AG09319 (cell line): Measurements from ENCODE around the gene ZNF17.

Experiments used
- DNase-seq: peaks from one replicate; pipeline ENCODE4 v3.0.0-alpha.2; 2010; ENCODE audit warnings: low read depth; ENCODE audit errors: extremely low read depth
- TF ChIP-seq, protein P1 (sequence below): IDR thresholded peaks from 2 replicates; pipeline ENCODE4 v1.5.1; 2011; ENCODE audit warnings: low read depth, mild to moderate bottlenecking, inconsistent platforms, low read length, moderate library complexity

ZNF17 gene

DNA sequence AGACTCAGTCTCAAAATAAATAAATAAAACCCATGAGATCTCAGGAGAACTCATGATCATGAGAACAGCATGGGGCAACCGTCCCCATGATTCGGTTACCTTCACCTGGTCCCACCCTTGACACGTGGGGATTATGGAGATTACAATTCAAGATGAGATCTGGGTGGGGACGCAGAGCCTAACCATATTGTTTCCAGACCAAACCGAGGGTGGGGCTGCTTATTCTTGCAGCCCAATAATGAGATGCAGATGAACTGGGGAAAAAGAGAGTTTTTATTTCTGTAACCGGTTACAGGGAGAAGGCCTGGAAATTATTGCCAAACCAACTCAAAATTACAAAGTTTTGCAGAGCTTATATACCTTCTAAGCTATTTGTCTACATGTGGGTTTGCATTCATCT lies 34.8 kb upstream of the ZNF17 start:
- TF ChIP-seq, protein P1, sequence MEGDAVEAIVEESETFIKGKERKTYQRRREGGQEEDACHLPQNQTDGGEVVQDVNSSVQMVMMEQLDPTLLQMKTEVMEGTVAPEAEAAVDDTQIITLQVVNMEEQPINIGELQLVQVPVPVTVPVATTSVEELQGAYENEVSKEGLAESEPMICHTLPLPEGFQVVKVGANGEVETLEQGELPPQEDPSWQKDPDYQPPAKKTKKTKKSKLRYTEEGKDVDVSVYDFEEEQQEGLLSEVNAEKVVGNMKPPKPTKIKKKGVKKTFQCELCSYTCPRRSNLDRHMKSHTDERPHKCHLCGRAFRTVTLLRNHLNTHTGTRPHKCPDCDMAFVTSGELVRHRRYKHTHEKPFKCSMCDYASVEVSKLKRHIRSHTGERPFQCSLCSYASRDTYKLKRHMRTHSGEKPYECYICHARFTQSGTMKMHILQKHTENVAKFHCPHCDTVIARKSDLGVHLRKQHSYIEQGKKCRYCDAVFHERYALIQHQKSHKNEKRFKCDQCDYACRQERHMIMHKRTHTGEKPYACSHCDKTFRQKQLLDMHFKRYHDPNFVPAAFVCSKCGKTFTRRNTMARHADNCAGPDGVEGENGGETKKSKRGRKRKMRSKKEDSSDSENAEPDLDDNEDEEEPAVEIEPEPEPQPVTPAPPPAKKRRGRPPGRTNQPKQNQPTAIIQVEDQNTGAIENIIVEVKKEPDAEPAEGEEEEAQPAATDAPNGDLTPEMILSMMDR: no peak
- DNase-seq: no peak

DNA sequence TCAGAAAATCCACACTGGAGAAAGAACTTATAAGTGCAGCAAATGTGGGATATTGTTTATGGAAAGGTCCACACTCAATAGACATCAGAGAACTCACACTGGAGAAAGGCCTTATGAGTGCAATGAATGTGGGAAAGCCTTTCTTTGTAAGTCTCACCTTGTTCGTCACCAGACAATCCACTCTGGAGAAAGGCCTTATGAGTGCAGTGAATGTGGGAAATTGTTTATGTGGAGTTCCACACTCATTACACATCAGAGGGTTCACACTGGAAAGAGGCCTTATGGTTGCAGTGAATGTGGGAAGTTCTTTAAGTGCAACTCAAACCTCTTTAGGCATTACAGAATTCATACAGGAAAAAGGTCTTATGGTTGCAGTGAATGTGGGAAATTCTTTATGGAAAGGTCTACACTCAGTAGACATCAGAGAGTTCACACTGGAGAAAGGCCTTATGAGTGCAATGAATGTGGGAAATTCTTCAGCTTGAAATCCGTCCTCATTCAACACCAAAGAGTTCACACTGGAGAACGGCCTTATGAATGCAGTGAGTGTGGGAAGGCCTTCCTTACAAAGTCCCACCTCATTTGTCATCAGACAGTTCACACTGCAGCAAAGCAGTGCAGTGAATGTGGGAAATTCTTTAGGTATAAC lies 33.3 kb upstream of the ZNF17 start:
- DNase-seq: no peak
- TF ChIP-seq, protein P1: no peak

DNA sequence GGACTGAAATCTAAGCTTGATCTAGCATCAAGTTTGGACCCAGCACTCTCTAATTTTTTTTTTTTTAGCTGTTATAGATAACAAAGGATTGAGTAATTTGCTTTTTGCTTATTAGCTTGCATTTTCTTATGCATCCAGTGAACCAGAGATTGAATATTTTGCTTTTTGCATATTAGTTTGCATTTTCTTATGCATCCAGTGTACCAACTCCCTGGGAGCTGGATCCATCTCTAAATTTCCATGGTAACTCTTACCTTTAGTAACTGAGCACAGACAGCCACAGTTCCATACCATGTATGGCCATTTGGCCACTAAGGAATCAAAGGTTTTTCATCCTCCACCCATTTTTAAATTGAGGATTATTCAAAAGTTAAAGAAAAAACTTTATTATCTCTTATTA lies 30.0 kb upstream of the ZNF17 start:
- TF ChIP-seq, protein P1: no peak
- no peak for DNase-seq

DNA sequence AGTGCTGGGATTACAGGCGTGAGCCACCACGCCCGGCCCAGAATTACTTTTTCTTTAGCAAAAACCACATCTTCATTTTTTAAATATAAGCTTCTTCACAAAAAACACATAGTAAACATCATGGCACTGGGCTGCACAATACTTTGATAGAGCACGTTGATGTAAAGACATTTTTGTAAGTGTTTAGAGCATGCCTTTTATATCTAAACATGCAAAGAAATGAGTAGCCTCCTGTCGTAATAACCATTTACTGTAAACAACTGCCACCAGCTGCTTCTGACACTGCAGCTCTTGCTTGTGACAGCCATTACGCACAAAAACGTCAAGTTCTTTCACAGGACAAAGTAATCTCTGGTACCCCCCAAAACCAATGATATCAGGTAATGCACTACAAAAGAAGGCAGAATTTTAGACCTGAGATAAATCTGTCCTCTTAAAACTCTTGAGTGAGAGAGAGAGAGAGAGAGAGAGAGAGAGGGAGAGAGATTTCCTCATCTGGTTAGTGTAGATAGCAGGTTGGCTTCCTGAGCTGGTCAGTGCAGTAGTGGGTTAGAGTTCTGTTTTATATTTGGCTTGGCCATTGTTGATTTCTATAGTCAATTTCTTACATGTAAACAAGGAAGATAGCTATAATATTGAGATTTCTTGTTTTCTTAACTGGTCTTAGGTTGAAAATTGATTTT lies 28.0 kb upstream of the ZNF17 start:
- no peak for DNase-seq
- TF ChIP-seq, protein P1: no peak

DNA sequence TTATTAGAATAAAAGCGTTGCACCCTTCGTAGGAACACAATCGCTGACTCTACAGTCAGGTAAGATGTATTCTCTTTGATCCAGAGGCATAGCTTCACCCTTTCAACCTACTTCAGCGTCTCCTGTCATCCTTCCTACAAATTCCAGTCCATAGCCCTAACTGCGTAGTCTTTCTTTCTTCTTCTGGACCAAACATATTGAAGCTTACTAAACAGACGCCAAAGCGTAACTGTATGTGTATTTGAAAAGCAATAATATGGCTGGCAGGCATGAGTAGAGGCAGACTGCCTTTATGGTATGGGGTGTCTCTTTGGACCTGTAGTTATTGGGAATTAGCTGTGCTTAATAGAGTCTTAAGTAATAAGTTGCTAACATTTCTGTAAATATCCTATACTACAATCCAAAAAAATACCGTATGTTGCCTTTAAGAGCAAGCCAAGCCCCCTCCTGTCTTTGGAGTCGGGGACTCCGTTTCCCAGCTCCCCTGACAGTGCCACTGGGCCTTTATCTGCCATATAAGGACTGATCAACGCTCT lies 21.7 kb upstream of the ZNF17 start:
- no peak for DNase-seq
- TF ChIP-seq, protein P1: no peak

DNA sequence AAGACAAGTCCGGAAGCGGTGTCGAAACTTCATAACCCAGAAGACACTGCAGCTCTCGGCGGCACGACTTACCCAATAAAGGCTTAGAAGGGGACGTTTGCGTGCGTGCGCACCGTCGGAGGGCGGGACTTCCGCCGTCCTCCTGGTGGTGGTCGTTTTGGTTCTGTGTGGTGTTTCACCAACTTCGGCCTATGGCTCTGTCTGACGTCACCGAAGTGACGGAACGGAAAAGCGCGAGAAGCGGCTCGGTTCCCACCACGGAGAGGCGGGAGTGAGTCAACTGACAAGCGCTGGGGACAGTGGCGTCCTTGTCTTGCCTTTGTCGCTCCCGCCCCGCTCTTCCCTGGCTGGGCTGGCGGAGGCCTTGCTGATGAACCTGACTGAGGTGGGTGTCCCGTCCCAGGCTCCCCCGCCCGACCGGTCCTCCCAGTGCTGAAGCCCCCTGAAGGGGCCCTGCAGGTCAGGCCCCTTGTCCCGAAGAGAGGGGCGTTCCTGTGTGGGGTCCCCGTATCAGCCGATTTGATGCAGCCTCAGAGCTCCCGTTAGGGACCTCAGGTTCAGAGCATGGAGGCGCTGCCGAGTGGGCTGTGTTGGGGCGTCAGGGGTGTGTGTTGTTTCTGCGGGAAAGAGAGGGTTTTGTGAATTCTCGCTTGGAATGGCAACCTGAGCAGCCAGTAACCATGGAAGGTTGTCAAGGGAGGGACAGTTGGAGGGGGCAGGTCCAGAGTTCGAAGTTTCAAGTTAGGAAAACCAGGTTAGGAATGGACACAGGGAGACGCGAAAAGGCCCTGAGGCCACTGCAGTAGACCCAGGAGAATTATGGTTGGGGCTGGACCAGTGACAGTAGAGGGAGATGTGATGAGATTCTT lies 21.0 kb upstream of the ZNF17 start, which contains the start of gene ZNF548:
Gene ZNF548, plus strand, starts transcription at position 125 of the 869 bp plus-strand sequence. Its CDS starts 246 bp downstream, at position 371.
- DNase-seq: peak; percentile 97
- TF ChIP-seq, protein P1: peak; percentile 18
